HG03460 (cell line): ENCODE data around the gene HAGHL.

ENCODE experiments used
- ATAC-seq: cut with Tn5 transposase; IDR thresholded peaks from one replicate; pipeline ENCODE4 v1.9.1; 2021; ENCODE audit not compliant: unreplicated experiment

HAGHL gene

GRCh38 chr16:720990-721764 is 5.7 kb upstream of the HAGHL start, which contains the start of gene ANTKMT:
Gene ANTKMT, plus strand, starts transcription at chr16:721146. Its CDS starts 129 bp downstream, at chr16:721275.
- peak; percentile 59 for ATAC-seq

- no peak for ATAC-seq
Observed at GRCh38 chr16:721765-722540, 5.0 kb upstream of the HAGHL start.

- no peak for ATAC-seq
Observed at GRCh38 chr16:722835-723633, 3.9 kb upstream of the HAGHL start.

DNA sequence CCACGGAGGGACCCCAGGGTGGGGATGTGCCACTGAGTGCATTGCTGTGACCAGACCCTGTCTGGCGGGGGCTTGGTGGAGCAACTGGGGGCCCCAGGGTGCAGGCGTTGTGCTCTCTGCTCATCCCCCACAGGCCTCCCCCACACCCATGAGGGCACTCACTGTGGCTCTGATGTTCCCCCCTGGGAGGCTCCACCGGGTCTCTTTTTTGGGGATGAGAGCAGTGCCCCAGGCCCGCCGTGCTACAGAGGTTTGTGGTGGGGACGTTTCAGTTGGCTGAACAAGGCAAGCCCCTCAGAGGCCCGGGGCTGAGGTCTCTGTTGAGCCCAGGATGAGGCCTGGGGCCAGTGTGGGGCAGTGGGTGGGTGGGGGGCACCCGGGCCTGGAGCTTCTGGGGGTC is 3.2 kb upstream of the HAGHL start:
- ATAC-seq = no peak

- no peak for ATAC-seq
Observed at GRCh38 chr16:724188-725040, 2.5 kb upstream of the HAGHL start.

DNA sequence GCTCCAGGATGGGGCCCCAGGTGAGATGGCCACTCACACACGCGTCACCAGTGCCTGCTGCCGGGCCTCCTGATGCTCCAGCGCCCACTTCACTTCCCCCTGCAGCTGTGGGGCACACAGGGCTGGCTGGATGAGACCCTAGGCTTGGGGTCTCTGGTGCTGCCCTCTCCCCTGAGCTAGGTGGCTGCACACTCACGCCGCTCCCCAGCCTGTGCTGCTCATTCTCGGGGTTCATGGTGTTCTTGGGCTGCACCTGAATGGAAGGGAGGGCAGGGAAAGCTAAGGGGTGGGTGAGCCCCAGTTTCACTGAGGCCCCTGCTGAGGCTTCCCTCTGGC is 1.9 kb upstream of the HAGHL start:
- ATAC-seq = no peak

GRCh38 chr16:725463-726187 is 1.3 kb upstream of the HAGHL start:
- no peak for ATAC-seq

GRCh38 chr16:726188-726437 is 793 bp upstream of the HAGHL start:
- ATAC-seq = no peak

DNA sequence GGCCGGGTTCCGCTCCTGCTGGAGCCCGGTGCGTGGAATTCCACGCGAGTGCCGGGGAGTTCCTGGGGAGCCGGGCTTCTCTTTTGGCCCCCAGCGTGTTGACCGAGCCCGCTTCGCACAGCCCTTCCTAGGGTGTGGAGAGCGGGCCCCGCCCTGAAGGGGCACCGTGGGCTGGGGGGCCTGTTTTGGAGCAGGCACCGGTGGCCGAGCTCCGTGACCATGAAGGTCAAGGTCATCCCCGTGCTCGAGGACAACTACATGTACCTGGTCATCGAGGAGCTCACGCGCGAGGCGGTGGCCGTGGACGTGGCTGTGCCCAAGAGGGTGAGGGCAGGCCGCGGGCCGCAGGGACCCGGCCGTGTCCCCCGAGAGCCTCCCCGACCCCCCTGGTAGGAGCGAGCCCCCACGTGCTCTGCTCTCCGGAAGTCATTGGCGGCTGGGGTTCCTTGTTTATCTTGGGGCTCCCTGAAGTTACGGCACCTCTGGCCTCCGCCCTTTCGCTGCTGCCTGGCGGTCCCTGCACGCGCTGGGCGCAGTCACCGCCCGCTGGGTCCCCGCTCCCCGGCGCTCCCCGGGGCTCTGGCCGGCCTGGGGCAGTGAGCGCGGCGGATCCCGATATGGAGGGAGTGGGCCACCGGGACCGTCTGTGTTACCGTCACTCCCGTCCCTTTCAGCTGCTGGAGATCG is 528 bp downstream of the HAGHL start:
- ATAC-seq = peak; percentile 5

- ATAC-seq = peak; percentile 37
Observed at GRCh38 chr16:728131-728889, 1.4 kb downstream of the HAGHL start.

GRCh38 chr16:728890-729744 is 2.2 kb downstream of the HAGHL start:
- no peak for ATAC-seq

GRCh38 chr16:729768-730665 is 3.1 kb downstream of the HAGHL start:
- ATAC-seq = no peak

- no peak for ATAC-seq
Observed at GRCh38 chr16:730666-731509, 4.0 kb downstream of the HAGHL start.

DNA sequence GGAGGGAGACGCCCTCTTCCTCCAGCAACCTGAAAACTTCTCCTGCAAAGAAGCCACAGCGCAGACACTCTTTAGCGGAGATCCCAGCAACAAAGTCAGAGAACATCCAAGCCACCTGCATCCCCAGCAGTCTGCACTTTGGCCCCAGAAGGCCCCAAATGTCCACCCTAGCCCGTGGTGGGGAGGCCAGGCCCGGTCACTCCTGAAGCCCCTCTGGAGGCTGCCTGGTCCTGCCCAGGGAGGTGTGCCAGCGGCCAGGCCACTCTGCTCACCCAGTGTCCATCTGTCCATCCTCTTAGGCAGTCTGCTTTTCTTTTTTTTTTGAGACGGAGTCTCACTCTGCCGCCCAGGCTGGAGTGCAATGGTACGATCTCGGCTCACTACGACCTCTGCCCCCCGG is 5.4 kb downstream of the HAGHL start:
- no peak for ATAC-seq

GRCh38 chr16:732936-733335 is 6.0 kb downstream of the HAGHL start:
- no peak for ATAC-seq
